Stimulated activated CD8-positive, alpha-beta memory T cell treated with anti-CD3 and anti-CD28 coated beads, Interleukin-7, amount 100 ng/mL, for 48 hours (primary cell): ENCODE data around the gene M6PR.
"Not testable (repeated sequence)": the region's sequence is repeated elsewhere in the genome, so short reads cannot be mapped to it uniquely, and the experiment has no call there.

ENCODE experiments used
- DNase-seq, 2 donors: peaks; one replicate each; pipeline ENCODE4 v3.0.0-alpha.2; 2020; ENCODE audit warnings: low read depth in 1 of 2; ENCODE audit errors: extremely low read depth in 1 of 2

Gene M6PR

GRCh38 chr12:8914033-8914715 is 35.3 kb downstream of the M6PR start, which contains the start of gene PHC1:
Gene PHC1, plus strand, starts transcription at chr12:8914509. Its CDS starts 3,169 bp downstream, at chr12:8917678.
- peak; percentile 43 to 46 for DNase-seq

GRCh38 chr12:8913702-8914032 is 35.8 kb downstream of the M6PR start:
- DNase-seq, result no peak

DNA sequence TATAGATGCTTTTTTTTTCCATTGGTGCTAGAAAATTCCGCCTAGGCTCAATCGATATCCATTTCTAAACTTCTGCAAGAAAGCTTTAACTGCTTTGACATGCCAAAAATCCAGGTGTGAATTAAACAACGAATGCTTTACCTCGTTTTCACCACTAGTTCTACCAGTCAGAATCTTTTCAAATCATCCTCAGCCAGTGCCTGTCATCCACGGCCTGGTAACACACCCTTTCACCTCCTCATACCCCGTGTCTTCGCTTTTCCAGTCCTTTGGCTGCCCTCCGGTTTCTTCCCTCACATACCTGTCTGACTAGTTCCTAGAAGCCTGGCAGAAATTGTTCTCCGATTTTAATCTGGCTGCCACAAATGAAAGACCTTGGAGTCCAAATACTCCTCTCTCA is 36.5 kb downstream of the M6PR start:
- no peak for DNase-seq

DNA sequence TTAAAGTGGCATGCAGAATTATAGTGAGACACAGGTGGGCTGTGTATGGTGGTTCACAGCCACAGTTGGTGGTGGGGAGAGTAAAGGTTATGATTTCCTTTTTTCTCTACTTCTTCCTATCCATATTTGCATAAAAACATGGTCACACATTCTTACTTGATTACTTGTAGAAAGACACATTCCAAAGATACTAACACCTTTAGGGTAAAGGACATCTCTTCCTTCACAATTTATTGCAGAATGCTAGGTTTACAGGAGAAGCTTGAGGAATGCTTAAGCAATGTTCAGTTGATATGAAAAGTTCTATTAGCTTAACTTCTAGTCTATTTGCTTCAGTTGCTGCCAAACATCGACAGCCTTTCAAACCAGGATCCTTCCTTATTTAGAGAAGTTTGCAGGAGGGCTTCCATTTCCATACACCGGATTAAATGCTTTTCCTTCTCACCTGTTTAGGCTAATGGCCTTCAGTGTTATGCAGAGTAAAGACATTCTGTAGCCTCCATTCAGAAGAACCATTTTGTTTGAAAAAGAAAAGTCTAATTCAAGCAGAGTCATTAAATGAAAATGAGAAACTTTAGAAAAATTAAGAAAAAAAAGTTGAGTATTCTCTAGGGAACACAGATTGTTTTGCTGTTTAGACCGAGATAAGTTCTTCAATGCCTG is 37.7 kb downstream of the M6PR start:
- no peak for DNase-seq

DNA sequence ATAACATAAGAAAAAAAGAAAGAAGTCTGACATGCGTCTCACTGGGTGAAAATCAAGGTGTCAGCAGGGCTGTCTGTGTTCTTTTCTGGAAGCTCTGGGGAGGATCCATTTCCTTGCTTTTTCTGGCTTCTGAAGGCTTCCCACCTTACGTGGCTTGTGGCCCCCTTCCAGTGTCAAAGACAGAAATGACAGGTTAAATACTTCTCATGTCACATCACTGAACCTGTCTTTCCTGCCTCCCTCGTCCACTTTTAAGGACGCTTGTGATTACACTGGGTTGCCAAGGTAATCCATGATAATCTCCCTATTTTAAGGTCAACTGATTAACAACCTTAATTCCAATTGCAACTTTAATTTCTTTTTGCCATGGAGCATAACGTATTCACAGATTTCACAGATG is 39.7 kb downstream of the M6PR start:
- no peak for DNase-seq

GRCh38 chr12:8907513-8907912 is 41.9 kb downstream of the M6PR start:
- no peak for DNase-seq

DNA sequence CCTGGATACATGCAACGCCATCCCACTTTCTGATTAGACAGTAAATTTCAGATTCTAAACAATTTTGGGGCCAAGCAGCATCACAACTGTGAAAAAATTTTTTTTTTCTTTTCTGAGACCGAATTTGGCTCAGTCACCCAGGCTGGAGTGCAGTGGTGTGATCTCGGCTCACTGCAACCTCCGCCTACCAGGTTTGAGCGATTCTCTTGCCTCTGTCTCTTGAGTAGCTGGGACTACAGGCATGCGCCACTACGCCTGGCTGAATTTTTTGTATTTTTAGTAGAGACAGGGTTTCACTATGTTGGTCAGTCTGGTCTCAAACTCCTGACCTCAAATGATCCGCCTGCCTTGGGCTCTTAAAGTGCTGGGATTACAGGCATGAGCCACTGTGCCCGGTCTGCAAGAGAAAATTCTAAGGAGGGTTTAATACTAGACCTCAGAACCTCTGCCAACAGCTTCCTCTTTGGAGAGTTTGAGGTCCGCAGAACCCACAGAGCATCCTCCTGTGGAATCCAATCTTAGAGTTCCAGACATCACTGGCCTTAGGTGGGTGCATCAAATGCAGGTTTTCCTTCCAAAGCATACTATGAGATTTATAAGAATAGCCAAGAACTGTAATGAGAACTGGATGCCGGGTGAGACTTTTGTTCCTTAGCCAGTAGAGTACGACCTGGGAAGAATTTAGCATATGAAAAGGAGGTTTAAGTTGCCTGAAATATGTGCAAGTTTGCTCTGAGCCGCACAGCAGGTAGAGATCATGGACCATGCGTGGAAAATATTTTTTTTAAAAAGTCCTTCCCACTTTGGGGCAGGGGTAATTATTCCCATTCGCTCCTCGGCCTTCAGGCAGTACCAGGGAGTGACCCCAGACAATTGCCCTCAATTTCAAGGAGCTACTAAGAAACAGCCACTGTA is 42.9 kb downstream of the M6PR start:
- no peak for DNase-seq

GRCh38 chr12:8905546-8905945 is 43.9 kb downstream of the M6PR start:
- DNase-seq, result no peak

DNA sequence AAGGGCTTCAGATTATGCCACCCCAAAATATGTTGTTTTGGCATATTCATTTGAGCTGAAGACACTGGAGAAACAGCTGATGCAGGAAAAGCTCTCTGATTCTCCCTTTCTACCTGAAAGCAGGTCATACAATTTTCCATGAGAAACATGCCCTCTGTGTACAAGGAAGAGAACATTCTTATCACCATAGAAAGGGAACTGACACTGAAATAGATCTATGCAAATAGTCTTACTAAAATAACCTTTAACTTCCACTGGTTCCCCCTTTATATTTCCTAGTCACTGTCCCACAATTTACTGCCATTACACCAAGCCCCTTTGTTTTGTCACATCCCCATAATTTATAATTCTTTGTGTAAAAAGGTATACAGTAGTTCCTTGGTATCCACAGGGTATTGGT is 44.8 kb downstream of the M6PR start:
- DNase-seq, result no peak

GRCh38 chr12:8903646-8904045 is 45.8 kb downstream of the M6PR start:
- DNase-seq, result no peak

DNA sequence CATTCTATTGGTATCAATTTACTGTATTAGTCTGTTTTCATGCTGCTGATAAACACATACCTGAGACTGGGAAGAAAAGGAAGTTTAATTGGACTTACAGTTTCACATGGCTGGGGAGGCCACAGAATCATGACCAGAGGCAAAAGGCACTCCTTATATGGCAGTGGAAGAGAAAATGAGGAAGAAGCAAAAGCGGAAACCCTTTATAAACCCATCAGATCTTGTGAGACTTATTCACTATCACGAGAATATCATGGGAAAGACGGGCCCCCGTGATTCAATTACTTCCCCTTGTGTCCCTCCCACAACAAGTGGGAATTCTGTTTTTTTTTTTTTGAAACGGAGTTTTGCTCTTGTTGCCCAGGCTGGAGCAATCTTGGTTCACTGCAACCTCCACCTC is 46.7 kb downstream of the M6PR start:
- not testable (repeated sequence) for DNase-seq

- no peak for DNase-seq
Measured at GRCh38 chr12:8899830-8900229, 49.6 kb downstream of the M6PR start.

- no peak for DNase-seq
Measured at GRCh38 chr12:8897081-8897480, 52.4 kb downstream of the M6PR start.

- DNase-seq, result no peak
Measured at GRCh38 chr12:8894986-8895385, 54.5 kb downstream of the M6PR start.

- DNase-seq, result no peak
Measured at GRCh38 chr12:8894378-8894777, 55.1 kb downstream of the M6PR start.

DNA sequence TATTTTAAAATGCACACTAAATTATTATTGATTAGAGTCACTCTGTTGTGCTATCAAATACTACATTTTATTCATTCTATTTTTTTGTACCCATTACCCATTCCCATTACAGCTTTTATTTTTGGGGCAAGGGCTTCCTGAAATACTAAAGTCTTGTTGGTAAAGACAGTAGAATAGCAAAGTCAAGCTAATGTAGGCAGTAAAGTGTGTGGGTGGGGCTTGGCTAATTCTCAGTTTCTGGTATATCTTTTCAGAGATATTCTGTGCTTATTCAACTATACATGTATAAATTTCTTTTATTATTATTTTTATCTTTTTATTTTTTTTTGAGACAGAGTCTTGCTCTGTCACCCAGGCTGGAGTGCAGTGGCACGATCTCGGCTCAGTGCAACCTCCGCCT is 57.5 kb downstream of the M6PR start:
- DNase-seq, result no peak
